CD14-positive monocyte (primary cell): Measurements from ENCODE around the gene FNBP1L. TPM values are rescaled to one million over a fixed set of nuclear protein-coding genes. Genes with fewer than 3 reads are reported as not detected.

Source experiments
- DNase-seq, 3 donors: peaks; one replicate each; pipeline ENCODE4 v3.0.0-alpha.2; 2011 to 2022
- H2AFZ ChIP-seq: 2 replicates; pipeline ENCODE4 v1.6.0; 2012; ENCODE audit warnings: mild to moderate bottlenecking, low read depth, low read length, inconsistent platforms; ENCODE audit not compliant: insufficient read depth, poor library complexity, severe bottlenecking
- H3K27ac ChIP-seq, 2 donors: 1 replicate in 1 of 2; 2 replicates in 1 of 2; pipeline ENCODE4 v1.5.1; 2012 to 2013; ENCODE audit warnings: low read length in 2 of 2, control low read depth in 1 of 2, inconsistent platforms in 1 of 2, low read depth in 1 of 2, mild to moderate bottlenecking in 1 of 2
- H3K27me3 ChIP-seq, 2 donors: one replicate each; pipeline versions ENCODE4 v1.6.0 to v1.6.1; 2011 to 2013; ENCODE audit warnings: low read length in 2 of 2; ENCODE audit not compliant: control insufficient read depth in 2 of 2, insufficient read depth in 2 of 2
- H3K36me3 ChIP-seq, 2 donors: replicated peaks in 1 of 2; 1 replicate in 1 of 2; 2 replicates in 1 of 2; pipeline versions ENCODE4 v1.5.1 to v1.6.1; 2012 to 2013; ENCODE audit warnings: low read length in 2 of 2, control low read depth in 1 of 2, inconsistent platforms in 1 of 2, mild to moderate bottlenecking in 1 of 2; ENCODE audit not compliant: insufficient read depth in 2 of 2, control insufficient read depth in 1 of 2
- H3K4me1 ChIP-seq, 2 donors: 1 replicate in 1 of 2; 2 replicates in 1 of 2; pipeline versions ENCODE4 v1.5.1 to v1.6.1; 2012 to 2013; ENCODE audit warnings: low read length in 2 of 2, control low read depth in 1 of 2, inconsistent platforms in 1 of 2, mild to moderate bottlenecking in 1 of 2, moderate library complexity in 1 of 2; ENCODE audit not compliant: insufficient read depth in 2 of 2, control insufficient read depth in 1 of 2
- H3K4me2 ChIP-seq: replicated peaks from 2 replicates; pipeline ENCODE3; 2012; ENCODE audit warnings: low read length, moderate library complexity, mild to moderate bottlenecking; ENCODE audit not compliant: poor library complexity, severe bottlenecking; ENCODE audit errors: extremely low read depth
- H3K4me3 ChIP-seq, 3 experiments: fragments of 200-600 bp in 1 of 3; sonication (generic) in 1 of 3; replicated peaks in 1 of 3; 1 replicate in 2 of 3; 2 replicates in 1 of 3; pipeline ENCODE4 v1.5.1; 2011 to 2013; ENCODE audit warnings: low read length in 3 of 3, mild to moderate bottlenecking in 3 of 3, control low read depth in 2 of 3, low read depth in 2 of 3, inconsistent platforms in 1 of 3, moderate library complexity in 1 of 3
- H3K79me2 ChIP-seq: 2 replicates; pipeline ENCODE4 v1.6.0; 2012; ENCODE audit warnings: mild to moderate bottlenecking, control low read depth, inconsistent platforms, low read length, moderate library complexity; ENCODE audit not compliant: insufficient read depth
- H3K9ac ChIP-seq: 2 replicates; pipeline ENCODE4 v1.6.0; 2017; ENCODE audit warnings: low read length, mild to moderate bottlenecking; ENCODE audit not compliant: insufficient read depth, poor library complexity, severe bottlenecking
- H3K9me3 ChIP-seq, 2 donors: replicated peaks in 1 of 2; 1 replicate in 1 of 2; 2 replicates in 1 of 2; pipeline versions ENCODE4 v1.5.1 to v1.6.1; 2012 to 2013; ENCODE audit warnings: low read length in 2 of 2, control low read depth in 1 of 2; ENCODE audit not compliant: control insufficient read depth in 1 of 2, insufficient read depth in 1 of 2
- H4K20me1 ChIP-seq: 2 replicates; pipeline ENCODE4 v1.6.0; 2012; ENCODE audit warnings: mild to moderate bottlenecking, low read length, control low read depth, moderate library complexity; ENCODE audit not compliant: insufficient read depth
- H3K27ac Mint-ChIP-seq, 7 donors: one replicate each; pipeline ENCODE4 v1.8.0; 2020; ENCODE audit warnings: mild to moderate bottlenecking in 7 of 7, mixed read lengths in 7 of 7, moderate library complexity in 6 of 7, inconsistent platforms in 2 of 7
- H3K27me3 Mint-ChIP-seq, 3 donors: one replicate each; pipeline ENCODE4 v1.8.0; 2021 to 2022; ENCODE audit warnings: low read depth in 3 of 3, mild to moderate bottlenecking in 3 of 3, mixed read lengths in 3 of 3, moderate library complexity in 3 of 3, inconsistent platforms in 1 of 3
- H3K36me3 Mint-ChIP-seq, 2 donors: one replicate each; pipeline ENCODE4 v1.8.0; 2020; ENCODE audit warnings: mixed read lengths in 2 of 2, inconsistent platforms in 1 of 2, mild to moderate bottlenecking in 1 of 2
- H3K4me1 Mint-ChIP-seq: one replicate; pipeline ENCODE4 v1.8.0; 2020; ENCODE audit warnings: mild to moderate bottlenecking, mixed read lengths
- H3K4me3 Mint-ChIP-seq, 2 donors: one replicate each; pipeline ENCODE4 v1.8.0; 2020; ENCODE audit warnings: mild to moderate bottlenecking in 2 of 2, mixed read lengths in 2 of 2, moderate library complexity in 1 of 2
- H3K9me3 Mint-ChIP-seq, 7 donors: one replicate each; pipeline ENCODE4 v1.8.0; 2020 to 2022; ENCODE audit warnings: mixed read lengths in 7 of 7, mild to moderate bottlenecking in 6 of 7, moderate library complexity in 6 of 7, inconsistent platforms in 2 of 7
- WGBS: methylation state at CpG from one replicate; pipeline ENCODE4 v1.1.5; 2013; ENCODE audit warnings: missing lambda C conversion rate; ENCODE audit not compliant: insufficient coverage; 5-methylcytosine and 5-hydroxymethylcytosine counted together
- intact Hi-C, 2 donors: fragments of 100-400 bp; cut with micrococcal nuclease; formaldehyde crosslinking; loops; one replicate each; pipeline versions ENCODE4 v1.15.0 to v1.15.1; 2023
- polyA plus RNA-seq, 3 donors: library from polyadenylated mRNA; depleted of rRNA in 1 of 3; unstranded in 2 of 3; stranded (reverse) in 1 of 3; fragments of 300-500 nt in 2 of 3; fragments of >200 nt in 1 of 3; fragmentation: Illumina TruSeq in 2 of 3; gene quantifications; 1 replicate in 2 of 3; 2 replicates in 1 of 3; pipeline ENCODE4 v1.2.3, GENCODE V29; 2012 to 2021
- TF ChIP-seq, protein P1 (sequence below): fragments of 200-600 bp; IDR thresholded peaks from one replicate; pipeline ENCODE4 v1.8.0; 2022; ENCODE audit warnings: antibody characterized with exemption, mild to moderate bottlenecking

Gene FNBP1L
- polyA plus RNA-seq, 3 donors, result 0.15 to 0.32 (median 0.28) TPM

DNA sequence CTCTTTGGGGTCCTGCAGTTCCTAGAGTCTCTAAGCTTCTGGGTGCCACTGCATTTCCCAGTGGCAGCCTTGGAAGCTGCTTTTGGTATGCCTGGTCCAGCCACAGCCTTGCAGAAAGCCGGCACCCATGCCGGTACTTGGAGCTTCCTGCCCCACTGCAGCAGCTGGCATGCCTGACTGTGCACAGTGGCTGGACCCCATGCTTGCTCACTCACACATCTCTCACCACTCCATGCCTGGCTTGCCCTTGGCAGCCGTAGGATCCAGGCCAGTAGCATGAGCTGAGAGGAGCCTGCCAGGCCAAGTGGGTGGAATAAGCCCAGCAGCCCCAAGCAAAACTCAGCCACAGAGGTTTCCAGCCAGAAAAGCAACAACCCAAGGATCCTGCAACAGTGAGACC is 20.3 kb upstream of the FNBP1L start:
- Histone ChIP-seq H2AFZ (no peak overlapping the region), H3K9me3 (peaks cover 0 to 16% of the 10 kb centered on the region in 2 donors), H3K27me3 (no peaks in the 10 kb centered on the region), H3K79me2 (no peaks in the 10 kb centered on the region), H3K36me3 (no peaks in the 10 kb centered on the region), H4K20me1 (no peaks in the 10 kb centered on the region), H3K9ac (no peak overlapping the region), H3K4me3 (no peak overlapping the region), H3K4me1 (no peaks in the 10 kb centered on the region), H3K4me2 (no peak overlapping the region), H3K27ac (no peak overlapping the region)
- Mint-ChIP-seq H3K27me3 (peaks cover 0 to 2% (median 0%) of the 10 kb centered on the region in 3 donors), H3K4me3 (no peak overlapping the region), H3K36me3 (no peaks in the 10 kb centered on the region), H3K27ac (no peak overlapping the region), H3K4me1 (no peaks in the 10 kb centered on the region), H3K9me3 (peaks cover 7 to 14% (median 11%) of the 10 kb centered on the region in 7 donors)
- DNase-seq, result no peak
- intact Hi-C loops, result no loop called here
- TF ChIP-seq, protein P1, sequence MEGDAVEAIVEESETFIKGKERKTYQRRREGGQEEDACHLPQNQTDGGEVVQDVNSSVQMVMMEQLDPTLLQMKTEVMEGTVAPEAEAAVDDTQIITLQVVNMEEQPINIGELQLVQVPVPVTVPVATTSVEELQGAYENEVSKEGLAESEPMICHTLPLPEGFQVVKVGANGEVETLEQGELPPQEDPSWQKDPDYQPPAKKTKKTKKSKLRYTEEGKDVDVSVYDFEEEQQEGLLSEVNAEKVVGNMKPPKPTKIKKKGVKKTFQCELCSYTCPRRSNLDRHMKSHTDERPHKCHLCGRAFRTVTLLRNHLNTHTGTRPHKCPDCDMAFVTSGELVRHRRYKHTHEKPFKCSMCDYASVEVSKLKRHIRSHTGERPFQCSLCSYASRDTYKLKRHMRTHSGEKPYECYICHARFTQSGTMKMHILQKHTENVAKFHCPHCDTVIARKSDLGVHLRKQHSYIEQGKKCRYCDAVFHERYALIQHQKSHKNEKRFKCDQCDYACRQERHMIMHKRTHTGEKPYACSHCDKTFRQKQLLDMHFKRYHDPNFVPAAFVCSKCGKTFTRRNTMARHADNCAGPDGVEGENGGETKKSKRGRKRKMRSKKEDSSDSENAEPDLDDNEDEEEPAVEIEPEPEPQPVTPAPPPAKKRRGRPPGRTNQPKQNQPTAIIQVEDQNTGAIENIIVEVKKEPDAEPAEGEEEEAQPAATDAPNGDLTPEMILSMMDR, result no peak
- 93% methylated on average over 2 of the region's 3 CpGs for WGBS

DNA sequence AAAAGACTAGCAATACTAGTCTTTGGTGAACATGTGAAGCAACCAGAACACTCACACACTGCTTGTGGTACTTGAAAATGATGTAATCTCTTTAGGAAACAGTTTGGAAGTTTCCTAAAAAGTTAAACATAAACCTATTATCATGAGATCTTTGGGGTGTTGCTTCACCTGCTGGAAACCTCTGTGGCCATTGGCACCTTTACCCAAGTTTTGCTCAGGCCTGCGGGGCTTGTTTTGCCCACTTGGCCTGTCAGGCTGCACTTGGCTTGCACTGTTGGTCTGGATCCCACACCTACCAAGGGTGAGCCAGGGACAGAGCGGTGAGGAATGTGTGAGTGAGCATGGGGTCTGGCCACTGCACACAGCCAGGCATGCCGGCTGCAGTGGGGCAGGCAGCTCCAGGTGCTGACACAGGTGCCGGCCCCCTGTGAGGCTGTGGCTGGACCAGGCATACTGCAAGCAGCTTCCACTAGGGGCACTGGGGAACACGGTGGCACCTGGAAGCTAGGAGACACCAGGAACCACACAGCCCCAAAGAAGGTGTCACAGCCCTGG is 14.4 kb upstream of the FNBP1L start:
- Mint-ChIP-seq H3K27me3 (peaks cover 0 to 5% (median 0%) of the 10 kb centered on the region in 3 donors), H3K4me3 (no peak overlapping the region), H3K27ac (no peak overlapping the region), H3K36me3 (no peaks in the 10 kb centered on the region), H3K9me3 (peaks cover 0 to 12% (median 0%) of the 10 kb centered on the region in 7 donors), H3K4me1 (no peaks in the 10 kb centered on the region)
- Histone ChIP-seq H3K4me1 (no peaks in the 10 kb centered on the region), H3K79me2 (no peaks in the 10 kb centered on the region), H3K9ac (no peak overlapping the region), H2AFZ (no peak overlapping the region), H3K4me3 (no peak overlapping the region), H3K36me3 (no peaks in the 10 kb centered on the region), H4K20me1 (no peaks in the 10 kb centered on the region), H3K9me3 (peaks cover 0 to 4% of the 10 kb centered on the region in 2 donors), H3K4me2 (no peak overlapping the region), H3K27me3 (no peaks in the 10 kb centered on the region), H3K27ac (no peak overlapping the region)
- intact Hi-C loops, result loop anchor here in 1 of 2 donors (10.0 kb wide), 1 partner anchor 411 kb away; no protein-coding TSS in a partner anchor
- TF ChIP-seq, protein P1, result no peak
- 76% methylated on average over 5 of the region's 5 CpGs for WGBS
- DNase-seq, result no peak
